ENCODE data around the gene DAB2IP.
A peak's percentile ranks its signal among the peaks of the same experiment; 100 is the strongest.

DAB2IP gene

DNA sequence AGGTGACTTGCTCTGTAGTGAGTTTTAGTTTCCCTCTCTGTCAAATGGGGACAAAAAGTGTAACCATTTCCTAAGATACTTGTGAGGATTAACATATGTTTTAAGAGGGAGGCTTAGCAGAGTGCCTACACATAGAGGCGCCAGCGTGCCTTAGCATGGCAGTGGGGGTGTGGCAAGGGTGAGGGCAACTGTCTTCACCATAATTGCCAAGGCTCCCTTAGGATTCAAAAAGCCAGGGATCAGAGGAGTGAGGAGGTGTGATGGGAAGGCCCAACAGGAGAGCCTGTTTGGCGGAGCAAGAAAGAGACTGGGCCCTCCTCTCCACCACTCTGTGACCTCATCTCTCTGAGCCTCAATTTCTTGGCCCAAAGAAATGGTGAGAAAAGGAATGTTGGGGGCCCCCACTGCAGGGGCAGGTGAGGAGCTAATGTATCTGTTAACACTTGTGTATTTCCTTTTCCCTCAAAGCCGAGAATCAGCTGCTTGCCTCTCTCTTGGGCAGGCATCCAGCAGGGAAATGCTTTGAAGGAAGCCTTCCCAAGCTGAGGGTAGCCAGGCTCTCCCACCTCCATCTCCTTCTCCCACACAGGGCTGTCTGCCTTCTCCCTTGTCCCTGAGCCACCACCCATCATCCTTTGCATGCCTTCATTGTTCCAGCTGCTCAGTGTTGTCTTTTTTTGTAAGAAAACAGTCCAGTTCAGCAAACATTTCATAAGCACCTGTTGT is 76.0 kb downstream of the DAB2IP start:
- peak overlapping the region; percentile 17 for H3K9ac ChIP-seq (ENCODE audit: low read length)
- H3K4me3 ChIP-seq (ENCODE audit: low read depth in 1 of 2, low read length in 2 of 2): no peak overlapping the region
- no peak overlapping the region for H3K27ac ChIP-seq (ENCODE audit: low read depth, low read length)
- no peaks in the 10 kb centered on the region for H3K27me3 ChIP-seq (ENCODE audit: control insufficient read depth in 1 of 2, insufficient read depth in 2 of 2, low read length in 2 of 2)
- no peaks in the 10 kb centered on the region for H3K36me3 ChIP-seq (ENCODE audit: insufficient read depth, low read length)
- H3K4me1 ChIP-seq (ENCODE audit: insufficient read depth, low read length): peaks cover 88% of the 10 kb centered on the region
- no peaks in the 10 kb centered on the region for H3K9me3 ChIP-seq (ENCODE audit: low read length)

DNA sequence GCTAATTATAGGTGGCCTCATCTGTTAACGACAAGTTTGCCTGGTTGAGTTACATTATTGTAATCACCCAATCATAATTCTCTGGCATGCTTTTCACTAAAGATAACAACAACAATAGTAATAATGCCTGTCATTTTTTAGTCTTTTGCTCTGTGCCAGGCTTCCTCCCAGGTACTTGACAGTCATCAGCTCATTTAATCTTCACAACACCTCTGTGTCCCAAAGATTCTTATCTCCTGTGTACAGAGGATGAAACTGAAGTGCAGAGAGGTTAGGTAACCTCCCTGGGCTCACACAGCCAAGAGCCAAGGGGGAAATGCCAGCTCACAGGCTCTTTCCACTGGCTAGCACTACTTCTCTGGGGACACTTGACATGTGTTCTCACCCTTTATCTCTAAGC is 77.5 kb downstream of the DAB2IP start:
- Histone ChIP-seq H3K4me1 (ENCODE audit: insufficient read depth, low read length) (peaks cover 80% of the 10 kb centered on the region), H3K36me3 (ENCODE audit: insufficient read depth, low read length) (no peaks in the 10 kb centered on the region), H3K9me3 (ENCODE audit: low read length) (no peaks in the 10 kb centered on the region), H3K9ac (ENCODE audit: low read length) (no peak overlapping the region), H3K27ac (ENCODE audit: low read depth, low read length) (no peak overlapping the region), H3K4me3 (ENCODE audit: low read depth in 1 of 2, low read length in 2 of 2) (no peak overlapping the region), H3K27me3 (ENCODE audit: control insufficient read depth in 1 of 2, insufficient read depth in 2 of 2, low read length in 2 of 2) (no peaks in the 10 kb centered on the region)

DNA sequence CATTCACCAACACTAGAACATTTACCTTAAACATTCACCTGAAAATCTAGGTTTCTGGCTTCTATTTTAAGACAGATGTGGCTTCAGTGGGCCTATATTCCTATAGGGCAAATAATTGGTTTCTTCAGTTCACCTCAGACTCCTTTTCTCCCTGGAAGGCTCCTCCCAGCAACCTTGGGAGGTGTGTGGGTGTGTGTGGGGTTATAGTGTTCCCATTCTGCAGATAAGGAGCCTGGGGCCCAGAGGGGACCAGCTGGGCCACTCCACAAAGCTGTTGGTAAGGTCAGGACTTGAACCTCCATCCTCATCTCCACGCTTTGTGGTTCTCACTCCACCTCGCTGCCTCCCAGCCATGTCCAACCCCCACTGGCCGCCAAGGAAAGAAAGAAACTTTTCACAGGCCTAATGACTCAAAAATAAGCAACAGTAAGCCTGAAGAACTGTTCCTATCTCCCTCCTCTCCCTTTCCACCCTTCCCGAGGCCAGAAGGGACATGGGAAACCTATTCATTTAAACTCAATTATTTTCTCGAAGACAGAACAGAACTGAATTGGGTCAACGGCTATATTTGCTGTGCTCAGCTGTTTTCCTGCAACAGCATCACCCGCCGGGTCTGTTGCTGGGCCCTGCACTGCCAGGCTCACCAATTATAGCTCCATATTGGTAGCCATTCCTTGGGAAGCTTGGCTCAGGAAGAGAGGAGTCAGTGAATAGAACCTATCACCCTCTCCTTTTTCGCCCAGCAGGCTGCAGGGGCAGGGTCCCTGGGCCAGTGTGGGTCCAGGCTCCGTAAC is 78.5 kb downstream of the DAB2IP start:
- no peak overlapping the region for H3K9ac ChIP-seq (ENCODE audit: low read length)
- H3K27ac ChIP-seq (ENCODE audit: low read depth, low read length): no peak overlapping the region
- no peaks in the 10 kb centered on the region for H3K9me3 ChIP-seq (ENCODE audit: low read length)
- H3K27me3 ChIP-seq (ENCODE audit: control insufficient read depth in 1 of 2, insufficient read depth in 2 of 2, low read length in 2 of 2): no peaks in the 10 kb centered on the region
- peaks cover 78% of the 10 kb centered on the region for H3K4me1 ChIP-seq (ENCODE audit: insufficient read depth, low read length)
- no peak overlapping the region for H3K4me3 ChIP-seq (ENCODE audit: low read depth in 1 of 2, low read length in 2 of 2)
- H3K36me3 ChIP-seq (ENCODE audit: insufficient read depth, low read length): no peaks in the 10 kb centered on the region

DNA sequence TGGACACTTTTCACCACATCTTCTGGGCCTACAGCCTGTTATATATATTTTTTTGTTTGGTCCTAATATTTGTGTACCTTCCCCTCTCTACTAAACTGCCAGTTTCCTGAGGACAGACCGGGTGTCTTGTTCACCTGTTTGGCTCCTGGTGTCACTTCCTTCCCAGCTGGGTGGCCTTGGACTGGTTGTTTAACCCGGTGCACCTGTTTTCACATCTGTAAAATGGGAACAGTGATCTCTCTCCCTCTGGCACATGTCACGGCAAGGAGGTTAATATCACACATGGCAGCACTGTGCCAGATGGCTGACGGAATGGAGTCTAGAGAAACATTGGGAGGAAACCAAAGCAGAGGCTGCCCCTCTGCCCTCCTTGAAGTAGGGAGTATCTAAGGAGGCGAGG is 79.7 kb downstream of the DAB2IP start:
- no peak overlapping the region for H3K27ac ChIP-seq (ENCODE audit: low read depth, low read length)
- no peaks in the 10 kb centered on the region for H3K27me3 ChIP-seq (ENCODE audit: control insufficient read depth in 1 of 2, insufficient read depth in 2 of 2, low read length in 2 of 2)
- H3K9me3 ChIP-seq (ENCODE audit: low read length): no peaks in the 10 kb centered on the region
- no peak overlapping the region for H3K9ac ChIP-seq (ENCODE audit: low read length)
- peaks cover 78% of the 10 kb centered on the region for H3K4me1 ChIP-seq (ENCODE audit: insufficient read depth, low read length)
- H3K4me3 ChIP-seq (ENCODE audit: low read depth in 1 of 2, low read length in 2 of 2): no peak overlapping the region
- H3K36me3 ChIP-seq (ENCODE audit: insufficient read depth, low read length): no peaks in the 10 kb centered on the region

DNA sequence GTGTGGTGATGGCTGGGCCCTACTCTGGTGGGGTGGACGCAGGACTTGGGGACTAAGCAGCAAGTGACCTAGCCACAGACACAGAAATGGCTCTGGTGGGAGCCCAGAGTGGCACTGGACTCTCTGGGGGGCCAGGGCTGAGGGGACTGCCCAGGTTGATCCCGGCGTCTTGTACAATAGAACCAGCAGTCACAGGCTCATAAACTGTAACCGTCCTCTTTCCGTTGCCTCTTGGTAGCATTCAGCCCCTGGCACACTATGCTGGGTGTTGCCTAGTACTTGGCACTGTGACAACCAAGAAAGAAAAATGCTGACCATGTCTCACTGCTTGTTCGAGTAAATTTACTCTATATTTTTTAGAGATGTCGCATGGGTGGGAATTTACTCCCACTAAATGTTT is 80.5 kb downstream of the DAB2IP start:
- Histone ChIP-seq H3K9me3 (ENCODE audit: low read length) (no peaks in the 10 kb centered on the region), H3K27ac (ENCODE audit: low read depth, low read length) (no peak overlapping the region), H3K4me1 (ENCODE audit: insufficient read depth, low read length) (peaks cover 75% of the 10 kb centered on the region), H3K9ac (ENCODE audit: low read length) (no peak overlapping the region), H3K36me3 (ENCODE audit: insufficient read depth, low read length) (no peaks in the 10 kb centered on the region), H3K27me3 (ENCODE audit: control insufficient read depth in 1 of 2, insufficient read depth in 2 of 2, low read length in 2 of 2) (no peaks in the 10 kb centered on the region), H3K4me3 (ENCODE audit: low read depth in 1 of 2, low read length in 2 of 2) (no peak overlapping the region)

DNA sequence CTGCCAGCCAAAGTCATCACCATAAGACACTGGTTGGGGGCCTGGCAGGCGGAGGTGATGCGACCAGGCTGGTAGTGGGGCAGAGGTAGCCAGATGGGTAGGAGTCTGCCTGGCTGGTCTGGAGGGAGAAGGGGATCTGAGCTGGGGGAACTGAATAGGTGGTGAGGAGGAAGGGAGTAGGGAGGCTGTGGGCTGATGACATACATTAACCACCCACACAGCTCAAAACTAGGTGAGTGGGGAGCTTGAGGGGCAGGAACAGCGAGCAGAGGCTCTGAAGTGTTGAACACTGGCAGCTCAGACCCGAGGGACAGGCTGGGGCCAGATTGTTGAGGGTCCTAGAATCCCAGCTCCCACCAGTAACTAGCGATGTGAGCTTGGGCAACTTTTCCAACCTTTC is 81.0 kb downstream of the DAB2IP start:
- no peak overlapping the region for H3K9ac ChIP-seq (ENCODE audit: low read length)
- no peaks in the 10 kb centered on the region for H3K36me3 ChIP-seq (ENCODE audit: insufficient read depth, low read length)
- H3K4me3 ChIP-seq (ENCODE audit: low read depth in 1 of 2, low read length in 2 of 2): no peak overlapping the region
- H3K27me3 ChIP-seq (ENCODE audit: control insufficient read depth in 1 of 2, insufficient read depth in 2 of 2, low read length in 2 of 2): no peaks in the 10 kb centered on the region
- H3K4me1 ChIP-seq (ENCODE audit: insufficient read depth, low read length): peaks cover 75% of the 10 kb centered on the region
- no peaks in the 10 kb centered on the region for H3K9me3 ChIP-seq (ENCODE audit: low read length)
- no peak overlapping the region for H3K27ac ChIP-seq (ENCODE audit: low read depth, low read length)

DNA sequence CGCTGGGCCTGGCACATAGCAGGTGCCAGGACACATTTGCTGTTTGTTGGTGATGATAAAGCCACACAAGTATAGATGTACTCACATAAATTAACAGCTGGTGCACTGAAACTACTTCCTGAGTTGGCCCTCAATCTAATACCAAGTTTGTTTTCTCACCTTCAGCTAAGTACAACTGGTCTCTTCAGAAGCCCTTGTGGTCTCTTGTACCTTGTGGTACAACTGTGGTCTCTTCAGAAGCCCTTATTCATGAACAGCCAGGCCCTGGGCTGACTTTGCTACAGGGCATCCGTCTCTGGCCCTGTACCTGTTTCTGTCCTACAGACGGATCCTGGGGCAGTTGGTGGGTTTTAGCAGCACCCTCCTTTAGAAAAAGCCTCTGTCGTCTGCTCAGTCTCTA is 81.5 kb downstream of the DAB2IP start:
- Histone ChIP-seq H3K4me3 (ENCODE audit: low read depth in 1 of 2, low read length in 2 of 2) (no peak overlapping the region), H3K9ac (ENCODE audit: low read length) (no peak overlapping the region), H3K9me3 (ENCODE audit: low read length) (no peaks in the 10 kb centered on the region), H3K27ac (ENCODE audit: low read depth, low read length) (peak overlapping the region; percentile 7), H3K4me1 (ENCODE audit: insufficient read depth, low read length) (peaks cover 75% of the 10 kb centered on the region), H3K27me3 (ENCODE audit: control insufficient read depth in 1 of 2, insufficient read depth in 2 of 2, low read length in 2 of 2) (no peaks in the 10 kb centered on the region), H3K36me3 (ENCODE audit: insufficient read depth, low read length) (no peaks in the 10 kb centered on the region)

DNA sequence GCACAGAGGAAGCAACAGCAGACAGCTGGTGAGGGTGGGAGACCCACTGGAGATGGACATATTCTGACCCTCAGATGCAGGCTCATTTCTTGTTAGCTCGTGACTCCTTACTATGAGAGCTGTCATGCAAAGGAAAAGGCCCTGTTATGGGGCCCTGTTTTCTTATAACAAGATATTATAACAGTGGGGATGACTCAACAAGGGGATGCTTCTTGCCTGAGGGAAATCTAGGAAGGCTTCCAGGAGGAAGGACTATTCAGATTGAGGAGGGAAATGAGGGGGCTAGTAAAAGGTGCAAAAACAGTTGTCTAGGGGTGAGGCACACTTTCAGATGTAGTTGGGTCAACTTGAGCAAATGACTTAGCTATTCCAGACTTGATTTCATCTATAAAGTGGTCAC is 83.0 kb downstream of the DAB2IP start:
- H3K27ac ChIP-seq (ENCODE audit: low read depth, low read length): no peak overlapping the region
- no peak overlapping the region for H3K4me3 ChIP-seq (ENCODE audit: low read depth in 1 of 2, low read length in 2 of 2)
- peaks cover 84% of the 10 kb centered on the region for H3K4me1 ChIP-seq (ENCODE audit: insufficient read depth, low read length)
- H3K27me3 ChIP-seq (ENCODE audit: control insufficient read depth in 1 of 2, insufficient read depth in 2 of 2, low read length in 2 of 2): no peaks in the 10 kb centered on the region
- H3K9me3 ChIP-seq (ENCODE audit: low read length): no peaks in the 10 kb centered on the region
- no peak overlapping the region for H3K9ac ChIP-seq (ENCODE audit: low read length)
- no peaks in the 10 kb centered on the region for H3K36me3 ChIP-seq (ENCODE audit: insufficient read depth, low read length)

DNA sequence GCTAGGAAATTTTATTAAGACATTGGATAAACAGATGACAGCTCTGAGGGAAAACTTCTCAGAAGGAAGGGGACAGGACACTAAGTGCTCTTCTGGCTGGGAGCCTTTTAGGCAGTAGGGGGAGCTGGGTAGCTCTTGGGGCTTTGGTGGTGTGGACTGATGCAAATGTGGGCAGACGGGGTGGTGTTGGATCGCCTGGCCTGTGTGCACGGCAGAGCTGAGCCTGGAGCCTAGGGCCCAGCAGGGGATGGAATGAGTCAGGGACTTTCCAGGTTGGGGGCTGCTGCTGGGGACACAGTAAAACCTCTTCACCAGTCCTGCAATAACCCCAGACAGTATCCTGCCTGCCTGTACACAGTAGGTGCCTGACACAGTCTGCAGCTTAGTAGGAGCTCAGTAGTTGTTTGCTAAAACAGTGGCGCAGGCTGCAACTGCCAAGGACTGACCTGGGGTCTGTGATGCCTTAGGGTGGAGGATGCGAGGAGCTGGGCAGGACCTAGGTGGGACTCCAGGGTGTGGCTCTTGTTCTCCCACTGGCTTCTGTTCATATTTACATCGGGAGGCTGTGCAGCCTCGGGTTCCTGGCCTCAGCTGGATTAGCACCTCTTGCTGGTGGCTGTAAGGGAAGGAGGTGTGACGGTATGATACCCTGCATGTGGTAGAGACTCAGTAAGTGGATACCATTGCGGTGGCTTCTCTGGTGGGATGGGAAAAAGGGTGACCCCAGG is 83.8 kb downstream of the DAB2IP start:
- Histone ChIP-seq H3K9ac (ENCODE audit: low read length) (peak overlapping the region; percentile 51), H3K36me3 (ENCODE audit: insufficient read depth, low read length) (no peaks in the 10 kb centered on the region), H3K27ac (ENCODE audit: low read depth, low read length) (peak overlapping the region; percentile 71), H3K9me3 (ENCODE audit: low read length) (no peaks in the 10 kb centered on the region), H3K4me3 (ENCODE audit: low read depth in 1 of 2, low read length in 2 of 2) (peak overlapping the region; percentile 25 to 63), H3K27me3 (ENCODE audit: control insufficient read depth in 1 of 2, insufficient read depth in 2 of 2, low read length in 2 of 2) (no peaks in the 10 kb centered on the region), H3K4me1 (ENCODE audit: insufficient read depth, low read length) (peaks cover 85% of the 10 kb centered on the region)

DNA sequence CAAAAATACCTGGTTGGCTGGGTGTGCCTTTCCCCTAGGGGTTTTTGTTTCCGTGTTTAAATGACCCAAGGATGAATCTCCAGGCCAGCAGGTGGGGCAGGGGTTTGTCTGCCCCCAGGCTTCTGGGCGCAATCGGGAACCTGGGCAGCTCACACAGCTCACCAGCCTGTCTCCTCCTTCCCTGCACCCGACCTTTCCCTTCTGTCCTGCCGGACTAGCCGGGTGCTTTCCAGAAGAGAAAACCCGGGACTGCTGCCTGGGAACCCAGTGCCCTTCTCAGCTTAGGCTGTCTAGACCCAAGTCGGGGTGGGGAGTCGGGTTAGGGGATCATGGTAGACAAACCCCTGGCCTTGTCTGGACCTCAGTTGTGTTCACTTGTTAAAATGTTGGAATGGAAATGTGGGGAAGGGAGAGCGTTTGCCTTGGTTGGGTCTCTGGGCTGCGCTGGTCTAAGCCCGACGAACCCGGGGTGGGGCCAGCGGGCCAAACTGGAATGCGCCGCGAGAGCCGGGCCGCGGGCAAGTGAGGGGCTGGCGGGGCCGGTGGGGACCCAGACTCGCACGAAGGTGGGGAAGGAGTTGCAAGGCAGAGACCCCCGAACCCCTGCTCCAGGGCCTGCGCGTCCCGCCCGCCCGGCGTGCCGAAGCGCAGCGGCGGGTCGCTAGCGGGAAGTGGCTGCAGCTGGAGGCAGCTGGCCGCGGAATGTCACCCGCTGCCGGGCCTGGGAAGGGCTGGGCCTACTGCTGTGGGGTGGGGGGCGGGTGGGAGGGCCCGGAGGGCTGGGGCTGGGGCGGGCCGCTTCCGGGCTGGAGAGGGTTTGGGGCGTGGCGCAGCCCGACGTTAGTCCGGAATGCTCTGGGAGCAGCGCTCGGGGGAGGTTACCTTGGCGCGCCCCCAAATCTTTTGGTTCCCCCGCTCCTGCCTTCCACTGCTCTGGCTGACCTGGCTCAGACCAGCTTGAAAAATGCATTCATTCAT is 84.6 kb downstream of the DAB2IP start:
- no peaks in the 10 kb centered on the region for H3K36me3 ChIP-seq (ENCODE audit: insufficient read depth, low read length)
- peaks cover 85% of the 10 kb centered on the region for H3K4me1 ChIP-seq (ENCODE audit: insufficient read depth, low read length)
- peak overlapping the region; percentile 25 to 63 for H3K4me3 ChIP-seq (ENCODE audit: low read depth in 1 of 2, low read length in 2 of 2)
- no peaks in the 10 kb centered on the region for H3K9me3 ChIP-seq (ENCODE audit: low read length)
- peak overlapping the region; percentile 51 for H3K9ac ChIP-seq (ENCODE audit: low read length)
- peak overlapping the region; percentile 71 for H3K27ac ChIP-seq (ENCODE audit: low read depth, low read length)
- no peaks in the 10 kb centered on the region for H3K27me3 ChIP-seq (ENCODE audit: control insufficient read depth in 1 of 2, insufficient read depth in 2 of 2, low read length in 2 of 2)

Data from muscle layer of colon (tissue), 2 donors.